ENCODE data around the gene SLC39A11.
"Not testable (repeated sequence)": the region's sequence is repeated elsewhere in the genome, so short reads cannot be mapped to it uniquely, and the experiment has no call there.

The SLC39A11 gene

DNA sequence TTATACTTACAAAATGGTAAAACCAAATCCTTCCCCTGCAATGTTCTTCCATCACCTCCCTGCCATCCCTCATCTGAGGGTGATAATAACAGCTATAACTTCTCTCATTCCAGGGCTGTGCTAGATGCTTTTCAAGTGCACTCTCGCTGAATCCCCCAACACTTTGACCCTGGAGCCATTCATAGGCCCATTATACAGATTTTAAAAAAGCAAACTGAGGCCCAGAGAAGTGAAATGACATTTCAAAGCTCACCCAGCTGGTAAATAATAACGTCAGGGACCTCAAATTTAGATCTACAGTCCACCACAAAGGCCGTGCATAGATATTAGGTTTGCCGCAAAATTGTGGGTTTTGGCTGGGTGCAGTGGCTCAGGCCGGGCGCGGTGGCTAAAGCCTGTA, 378.8 kb downstream of the SLC39A11 start:
- in situ Hi-C loops (cut with HindIII; ENCODE audit: low pct_ligation_motif_present, low pct_unique_long_range_greater_than_20kb, low sequenced_read_pairs), result no loop called here
- DNase-seq, result no peak

DNA sequence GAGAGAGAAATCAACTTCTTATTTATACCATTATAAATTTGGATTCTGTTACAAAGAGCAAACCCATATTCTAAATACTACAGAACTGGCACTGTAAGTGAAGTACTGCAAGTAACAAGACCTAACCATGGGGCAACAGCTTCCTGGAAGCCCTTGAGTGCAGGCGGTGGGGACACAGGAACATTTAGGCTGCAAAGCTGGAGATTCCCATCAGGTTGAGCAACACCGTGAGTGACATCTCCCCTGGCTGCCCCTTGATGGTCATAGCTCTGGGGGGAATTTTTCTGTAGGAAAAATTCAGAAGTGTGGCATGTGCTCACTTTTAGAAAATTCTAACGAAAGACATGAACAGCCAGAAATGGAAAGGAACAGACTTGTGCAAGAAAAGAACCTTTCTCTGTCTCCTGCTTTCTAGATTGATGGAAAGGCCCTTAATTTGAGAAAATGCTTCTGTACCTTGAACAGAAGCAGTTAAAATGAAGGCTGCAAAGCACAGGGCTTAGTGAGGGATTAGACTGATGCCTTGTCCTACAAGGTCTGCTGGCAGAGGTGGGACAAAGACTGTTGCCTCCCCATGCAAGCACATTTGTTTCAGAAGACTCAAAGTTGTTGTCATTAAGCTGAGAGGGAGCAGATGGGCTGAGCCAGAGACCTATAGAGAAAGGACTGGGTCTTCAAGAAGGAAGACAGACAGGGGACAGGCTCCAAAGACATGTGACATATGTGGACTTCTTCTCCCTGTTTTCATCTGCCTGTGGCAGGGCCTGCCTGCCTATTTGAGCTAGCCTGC, 380.8 kb downstream of the SLC39A11 start:
- no peak for DNase-seq
- in situ Hi-C loops (cut with HindIII; ENCODE audit: low pct_ligation_motif_present, low pct_unique_long_range_greater_than_20kb, low sequenced_read_pairs), result no loop called here

DNA sequence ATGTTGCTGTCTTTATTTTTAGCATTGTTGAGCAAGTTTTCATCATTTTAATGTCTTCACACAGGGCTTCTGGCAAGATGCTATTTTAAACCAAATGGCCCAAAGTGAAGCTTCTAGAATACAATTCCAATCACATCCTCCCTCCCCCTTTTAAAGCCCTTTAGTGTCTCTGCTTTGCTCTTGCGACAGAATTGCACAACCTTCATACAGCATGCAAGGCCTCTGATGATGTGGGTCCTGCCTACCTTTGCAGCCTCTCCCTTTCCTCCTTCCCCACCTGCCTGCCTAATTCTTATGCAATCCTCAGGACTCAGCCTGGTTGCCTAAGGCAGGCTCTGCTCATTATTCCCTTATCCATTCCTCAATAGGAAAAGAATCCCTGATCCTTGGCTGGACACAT, 381.7 kb downstream of the SLC39A11 start:
- DNase-seq, result no peak
- in situ Hi-C loops (cut with HindIII; ENCODE audit: low pct_ligation_motif_present, low pct_unique_long_range_greater_than_20kb, low sequenced_read_pairs), result no loop called here

DNA sequence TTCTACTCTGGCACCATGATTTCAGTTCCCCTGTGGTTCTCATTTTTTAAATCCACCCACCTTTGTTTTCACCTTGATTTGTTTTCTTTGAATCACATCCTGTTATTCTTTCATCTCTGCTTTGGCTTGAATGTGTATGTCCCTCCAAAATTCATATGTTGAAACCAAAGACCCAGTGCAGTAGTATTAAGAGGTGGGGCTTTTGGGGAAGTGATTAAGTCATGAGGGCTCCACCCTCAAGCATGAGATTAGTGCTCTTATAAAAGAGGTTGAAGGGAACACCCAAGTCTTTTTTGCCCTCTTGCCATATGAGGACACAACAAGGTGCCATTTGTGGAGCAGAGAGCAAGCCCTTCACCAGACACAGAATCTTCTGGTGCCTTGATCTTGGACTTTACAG, 382.3 kb downstream of the SLC39A11 start:
- in situ Hi-C loops (cut with HindIII; ENCODE audit: low pct_ligation_motif_present, low pct_unique_long_range_greater_than_20kb, low sequenced_read_pairs), result no loop called here
- DNase-seq, result no peak

DNA sequence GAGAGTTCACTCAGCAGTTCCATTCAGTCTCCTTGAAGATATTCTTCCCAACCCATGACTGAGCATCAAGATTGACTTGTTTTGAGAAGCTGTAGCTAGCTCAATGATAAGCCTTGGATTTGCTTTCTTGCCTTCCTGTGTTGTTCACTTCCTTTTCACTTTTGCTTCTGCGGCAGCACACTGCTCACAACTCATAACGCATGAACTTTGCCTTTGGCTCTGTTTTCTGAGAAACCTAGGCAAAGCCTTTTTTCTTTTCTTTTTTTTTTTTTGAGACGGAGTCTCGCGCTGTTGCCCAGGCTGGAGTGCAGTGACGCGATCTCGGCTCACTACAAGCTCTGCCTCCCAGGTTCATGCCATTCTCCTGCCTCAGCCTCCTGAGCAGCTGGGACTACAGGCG, 383.8 kb downstream of the SLC39A11 start:
- DNase-seq; in situ Hi-C loops (cut with HindIII; ENCODE audit: low pct_ligation_motif_present, low pct_unique_long_range_greater_than_20kb, low sequenced_read_pairs): not testable (repeated sequence)

DNA sequence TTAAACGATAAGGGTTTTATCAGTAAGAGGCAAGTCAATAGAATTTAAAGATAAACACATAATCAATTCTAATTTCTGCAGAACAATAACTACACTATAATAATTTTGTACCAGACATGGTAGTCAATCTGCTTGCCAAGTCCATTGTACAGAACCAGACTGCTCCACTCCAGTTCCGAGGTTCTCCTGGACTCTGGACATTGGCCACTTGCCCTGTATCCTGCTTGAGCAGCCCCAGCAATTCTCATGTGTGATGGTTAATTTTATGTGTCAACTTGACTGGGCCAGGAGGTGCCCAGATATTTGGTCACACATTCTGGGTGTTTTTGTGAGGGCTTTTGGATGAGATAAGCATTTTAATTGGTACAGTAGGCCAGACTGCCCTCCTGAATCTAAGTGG, 384.6 kb downstream of the SLC39A11 start:
- in situ Hi-C loops (cut with HindIII; ENCODE audit: low pct_ligation_motif_present, low pct_unique_long_range_greater_than_20kb, low sequenced_read_pairs), result no loop called here
- no peak for DNase-seq

DNA sequence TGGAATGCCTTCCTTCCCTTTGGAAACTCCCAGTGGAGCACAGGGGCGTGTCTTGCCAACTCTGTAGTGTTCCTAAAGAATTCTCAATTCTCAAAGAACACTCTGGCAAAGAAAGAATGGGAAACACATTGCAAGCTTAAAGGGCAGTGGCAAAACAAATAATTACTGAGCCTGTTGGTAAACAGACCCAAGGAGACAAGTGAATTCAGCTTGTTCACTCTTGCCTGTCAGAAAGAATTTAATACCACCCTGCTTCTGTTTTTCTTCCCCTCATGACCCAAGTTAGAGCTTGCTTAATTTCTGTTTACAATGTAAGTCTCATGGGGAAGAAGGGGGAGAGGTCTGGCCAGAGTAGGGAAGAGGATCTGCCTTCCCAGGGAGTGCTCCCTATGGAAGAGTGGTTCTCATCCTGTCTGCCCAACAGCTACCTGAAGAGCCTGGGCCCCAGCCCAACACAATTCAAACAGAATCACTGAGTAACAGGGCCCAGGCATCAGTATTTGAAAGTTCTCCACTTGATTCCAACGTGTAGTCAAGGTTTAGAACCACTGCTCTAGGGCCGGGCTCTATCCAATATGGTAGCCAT, 386.0 kb downstream of the SLC39A11 start:
- DNase-seq, result no peak
- in situ Hi-C loops (cut with HindIII; ENCODE audit: low pct_ligation_motif_present, low pct_unique_long_range_greater_than_20kb, low sequenced_read_pairs), result no loop called here

DNA sequence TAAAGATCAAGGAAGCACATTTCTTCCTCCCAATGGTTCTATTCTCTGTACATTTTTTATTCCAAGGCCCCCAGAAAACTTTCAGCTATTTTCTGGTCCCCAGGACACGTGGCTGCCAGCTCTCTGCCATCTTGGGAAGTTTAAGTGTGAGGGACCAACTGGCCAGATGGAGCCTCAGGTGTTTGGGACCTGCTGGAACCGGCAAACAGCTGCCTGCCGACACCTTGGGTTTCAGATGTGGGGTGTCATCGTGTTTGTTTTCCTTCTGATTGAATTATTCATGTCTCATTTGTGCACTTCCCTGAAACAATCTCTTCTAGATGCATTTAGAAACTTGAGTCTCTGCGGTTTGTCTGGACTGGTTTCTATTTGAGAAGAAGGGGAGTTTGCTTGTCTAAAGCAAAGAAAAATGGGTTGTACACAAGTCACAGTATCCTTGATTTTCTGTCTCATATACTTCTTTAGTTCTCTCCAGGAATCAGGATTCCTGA, 386.5 kb downstream of the SLC39A11 start:
- DNase-seq, result no peak
- in situ Hi-C loops (cut with HindIII; ENCODE audit: low pct_ligation_motif_present, low pct_unique_long_range_greater_than_20kb, low sequenced_read_pairs), result no loop called here

DNA sequence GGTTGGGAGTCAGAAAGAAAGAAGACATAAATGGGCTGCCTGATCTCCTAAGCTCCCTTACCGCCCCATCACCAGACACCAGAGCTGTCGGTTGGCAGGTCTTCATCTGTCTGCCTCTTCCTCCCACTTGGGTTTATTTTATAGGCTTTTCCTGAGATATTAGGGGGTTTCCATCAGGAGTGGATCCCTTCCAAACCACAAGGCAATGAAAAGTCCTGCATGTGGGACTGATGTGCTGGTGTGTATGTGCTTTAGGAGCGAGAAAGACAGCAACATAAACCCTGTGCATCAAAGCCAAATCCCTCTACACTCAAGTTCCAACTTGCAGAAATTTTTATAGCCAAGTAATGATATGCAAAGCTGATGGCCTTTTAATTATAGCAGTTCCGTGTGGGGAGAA, 389.5 kb downstream of the SLC39A11 start:
- in situ Hi-C loops (cut with HindIII; ENCODE audit: low pct_ligation_motif_present, low pct_unique_long_range_greater_than_20kb, low sequenced_read_pairs), result no loop called here
- no peak for DNase-seq

DNA sequence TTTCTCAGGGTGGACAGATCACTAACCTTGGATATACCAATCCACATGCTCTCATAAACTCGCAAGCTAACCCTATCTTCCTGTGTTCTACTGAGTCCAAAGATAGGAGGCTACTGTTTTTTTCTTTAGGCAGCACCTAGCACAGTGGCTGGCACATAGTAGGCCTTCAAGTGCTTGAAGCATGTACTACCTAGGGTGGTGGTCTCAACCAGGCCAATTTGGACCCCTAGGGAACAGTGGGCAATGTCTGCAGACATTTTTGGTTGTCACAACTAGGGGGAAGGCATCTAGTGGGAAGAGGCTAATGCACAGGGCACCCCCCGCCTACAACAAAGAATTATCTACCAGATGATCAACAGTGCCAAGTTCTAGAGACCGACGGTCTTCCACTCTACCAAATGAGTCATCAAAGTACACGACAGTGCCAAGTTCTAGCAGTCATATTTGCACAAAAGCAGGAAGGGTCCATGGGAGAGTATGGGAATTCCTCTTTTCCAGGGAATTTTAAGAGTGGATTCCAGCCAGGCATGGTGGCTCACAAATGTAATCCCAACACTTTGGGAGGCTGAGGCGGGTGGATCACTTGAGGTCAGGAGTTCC, 390.3 kb downstream of the SLC39A11 start:
- in situ Hi-C loops (cut with HindIII; ENCODE audit: low pct_ligation_motif_present, low pct_unique_long_range_greater_than_20kb, low sequenced_read_pairs), result no loop called here
- DNase-seq, result peak; percentile 86

DNA sequence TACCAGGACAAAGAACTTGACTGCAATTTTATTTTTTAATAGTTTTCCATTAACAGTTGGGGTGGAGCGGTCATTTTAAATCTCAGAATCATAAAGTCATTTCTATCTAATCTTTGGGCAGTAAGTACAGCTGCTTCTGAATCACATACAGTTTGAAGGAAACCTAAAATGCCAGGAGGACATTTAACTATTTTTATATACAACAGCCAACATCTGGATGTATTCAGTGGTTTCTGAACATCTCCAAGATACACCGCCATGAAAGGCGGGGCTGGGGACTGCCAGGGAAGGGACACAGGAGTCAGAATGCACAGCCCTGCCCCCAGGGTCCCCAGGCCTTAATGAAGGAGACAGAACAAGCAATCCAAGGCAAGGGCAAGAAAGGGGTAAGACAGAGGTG, 392.3 kb downstream of the SLC39A11 start:
- in situ Hi-C loops (cut with HindIII; ENCODE audit: low pct_ligation_motif_present, low pct_unique_long_range_greater_than_20kb, low sequenced_read_pairs), result no loop called here
- DNase-seq, result no peak

DNA sequence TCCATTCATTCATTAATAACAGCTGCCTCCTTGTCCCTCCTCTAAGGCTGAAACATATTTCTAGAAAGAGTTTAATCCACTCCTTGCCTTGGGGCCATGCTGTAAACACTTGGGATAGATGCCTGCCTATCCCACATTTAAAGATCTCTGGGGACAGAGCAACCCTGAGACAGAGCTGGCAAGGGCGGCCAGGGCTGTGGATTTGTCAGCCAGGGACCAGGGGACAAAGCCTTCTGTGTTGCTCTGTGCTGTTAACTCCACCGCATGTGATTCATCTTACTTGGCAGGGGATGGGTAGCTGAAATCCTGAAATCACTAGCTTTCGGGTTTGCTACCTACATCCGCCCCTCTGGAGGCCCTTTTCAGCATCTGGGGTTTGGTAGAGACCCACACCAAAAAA, 392.9 kb downstream of the SLC39A11 start:
- no peak for DNase-seq

DNA sequence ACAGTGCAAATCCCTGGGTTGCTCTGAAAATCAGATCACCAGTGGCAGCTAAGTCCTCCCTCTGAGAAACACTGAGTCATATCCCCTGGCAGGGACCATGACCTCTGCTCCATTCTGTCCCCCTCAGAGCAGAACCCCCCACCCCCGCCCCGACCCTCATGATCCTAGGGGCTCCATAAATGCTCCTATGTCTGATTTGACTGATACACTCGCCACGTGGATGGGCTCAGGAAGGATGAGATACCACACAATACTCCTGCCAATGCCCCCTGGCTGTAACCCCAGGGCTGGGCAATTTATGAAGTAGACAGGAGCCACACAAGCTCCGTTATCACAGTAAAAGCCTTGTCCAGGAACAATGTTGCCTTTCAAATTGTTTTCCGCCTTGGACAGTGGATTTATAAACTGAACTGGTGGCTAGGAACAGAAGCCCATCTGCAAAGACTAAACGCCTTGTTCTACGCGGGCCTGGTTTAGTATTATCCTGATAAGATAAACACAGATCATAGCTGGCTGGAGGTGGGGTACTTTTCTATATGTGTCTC, 394.8 kb downstream of the SLC39A11 start:
- DNase-seq, result no peak
- in situ Hi-C loops (cut with HindIII; ENCODE audit: low pct_ligation_motif_present, low pct_unique_long_range_greater_than_20kb, low sequenced_read_pairs), result no loop called here

More for the DNA sequence above, 392.9 kb downstream of the SLC39A11 start:
- in situ Hi-C loops (cut with HindIII; ENCODE audit: low pct_ligation_motif_present, low pct_unique_long_range_greater_than_20kb, low sequenced_read_pairs), result no loop called here

DNA sequence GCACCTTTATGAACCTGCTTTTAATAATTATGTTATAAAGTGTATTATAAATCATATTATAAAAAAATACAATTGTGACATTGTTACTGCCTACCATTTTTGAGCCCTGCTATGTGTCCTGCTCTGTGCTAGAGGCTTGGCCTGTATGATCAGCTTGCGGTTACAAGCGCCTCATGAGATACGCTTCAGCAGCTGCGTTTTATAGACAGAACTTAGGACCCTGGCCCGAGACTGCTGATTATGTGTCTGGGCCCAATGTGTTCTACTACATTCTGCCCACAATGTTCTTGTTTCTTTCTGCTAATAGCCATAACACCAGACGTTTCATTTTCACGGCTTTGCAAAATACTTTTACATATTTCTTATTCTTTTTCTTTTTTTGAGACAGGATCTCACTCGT, 395.8 kb downstream of the SLC39A11 start:
- in situ Hi-C loops (cut with HindIII; ENCODE audit: low pct_ligation_motif_present, low pct_unique_long_range_greater_than_20kb, low sequenced_read_pairs), result no loop called here
- DNase-seq, result no peak

DNA sequence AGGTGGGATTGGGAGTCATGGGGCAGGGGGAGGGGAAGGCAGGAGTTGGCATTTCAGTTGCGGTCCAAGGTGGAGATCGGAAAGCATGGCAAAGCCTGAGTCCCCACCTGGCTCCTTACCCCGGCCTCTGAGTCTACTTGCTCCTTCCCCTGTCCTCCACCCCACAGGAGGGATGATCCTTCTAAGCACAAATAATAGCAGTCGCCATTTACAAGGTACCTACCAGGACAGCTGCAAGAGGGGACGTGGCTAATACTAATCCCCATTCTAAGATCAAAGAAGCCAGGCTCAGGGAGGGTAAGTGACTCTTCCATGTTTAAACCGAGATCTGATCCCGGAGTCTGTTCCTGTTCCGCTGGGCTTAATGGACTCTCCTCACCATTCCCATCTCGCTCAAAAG, 396.3 kb downstream of the SLC39A11 start:
- DNase-seq, result no peak
- in situ Hi-C loops (cut with HindIII; ENCODE audit: low pct_ligation_motif_present, low pct_unique_long_range_greater_than_20kb, low sequenced_read_pairs), result no loop called here

DNA sequence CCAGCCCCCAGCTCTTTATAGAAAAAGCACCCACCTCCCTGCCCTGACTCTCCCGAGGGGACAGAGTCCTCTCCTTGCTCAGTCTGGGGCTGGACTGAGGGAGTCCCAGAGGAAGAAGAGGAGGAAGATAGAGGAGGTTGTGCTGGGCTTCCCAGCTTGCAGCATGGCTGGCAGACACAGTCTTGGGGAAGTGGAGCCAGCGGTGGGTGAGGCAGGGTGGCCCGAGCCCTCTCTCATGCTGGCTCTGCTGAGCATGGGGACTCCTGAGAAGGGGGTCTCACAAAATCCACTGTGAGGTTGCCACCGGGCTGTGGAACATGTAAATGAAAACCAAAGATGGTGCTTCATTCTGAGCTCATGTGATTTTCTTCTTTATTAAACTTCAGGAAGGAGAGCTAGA, 398.5 kb downstream of the SLC39A11 start:
- DNase-seq, result no peak
- in situ Hi-C loops (cut with HindIII; ENCODE audit: low pct_ligation_motif_present, low pct_unique_long_range_greater_than_20kb, low sequenced_read_pairs), result no loop called here

DNA sequence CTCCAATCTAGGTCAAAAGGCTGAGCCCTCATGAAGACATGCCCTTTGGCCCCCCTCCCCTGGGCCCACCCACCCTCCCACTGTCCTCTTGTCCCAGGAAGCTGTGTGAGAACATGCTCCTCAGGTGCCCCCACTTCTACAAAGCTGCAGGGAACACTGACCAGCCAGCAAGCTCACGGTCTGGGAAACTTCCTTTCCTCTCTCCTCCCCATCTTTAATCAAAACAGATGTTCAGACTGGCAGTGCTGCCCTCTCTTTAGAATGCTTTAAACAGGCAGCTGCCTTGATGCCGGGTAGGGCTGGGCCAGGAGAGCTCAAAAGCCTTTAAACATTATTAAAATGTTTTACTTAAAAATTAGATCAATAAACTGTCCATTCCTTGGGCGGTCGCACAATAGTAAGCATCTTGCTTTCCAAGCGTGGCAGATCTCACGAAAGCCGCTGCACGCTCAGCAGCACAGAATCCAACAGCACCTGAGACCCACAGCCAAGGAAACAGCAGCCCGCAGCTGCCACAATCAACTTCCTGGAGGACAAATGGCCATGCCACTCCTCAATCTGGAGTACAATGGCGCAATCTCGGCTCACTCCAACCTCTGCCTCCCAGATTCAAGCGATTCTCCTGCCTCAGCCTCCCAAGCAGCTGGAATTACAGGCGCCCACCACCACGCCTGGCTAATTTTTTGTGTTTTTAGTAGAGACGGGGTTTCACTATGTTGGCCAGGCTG, 399.2 kb downstream of the SLC39A11 start:
- in situ Hi-C loops (cut with HindIII; ENCODE audit: low pct_ligation_motif_present, low pct_unique_long_range_greater_than_20kb, low sequenced_read_pairs), result no loop called here
- no peak for DNase-seq

DNA sequence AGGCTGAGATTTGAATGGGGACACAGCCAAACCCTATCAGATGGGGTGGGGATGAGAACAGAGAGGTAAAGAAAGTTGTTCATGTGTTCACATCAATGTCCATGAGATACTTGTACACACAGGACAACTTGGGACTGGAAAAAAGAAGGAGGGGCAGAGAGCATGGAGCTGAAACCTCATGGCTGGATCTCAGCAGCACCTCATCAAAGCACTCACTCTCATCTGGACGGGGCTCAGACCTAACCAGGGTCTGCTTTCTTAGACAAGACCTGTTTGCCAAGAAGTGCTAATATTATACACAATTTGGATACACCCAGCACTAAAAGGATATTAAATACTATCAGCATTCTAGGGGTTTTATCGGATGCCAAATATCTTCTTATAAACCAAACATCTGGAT, 399.8 kb downstream of the SLC39A11 start:
- in situ Hi-C loops (cut with HindIII; ENCODE audit: low pct_ligation_motif_present, low pct_unique_long_range_greater_than_20kb, low sequenced_read_pairs), result no loop called here
- no peak for DNase-seq

DNA sequence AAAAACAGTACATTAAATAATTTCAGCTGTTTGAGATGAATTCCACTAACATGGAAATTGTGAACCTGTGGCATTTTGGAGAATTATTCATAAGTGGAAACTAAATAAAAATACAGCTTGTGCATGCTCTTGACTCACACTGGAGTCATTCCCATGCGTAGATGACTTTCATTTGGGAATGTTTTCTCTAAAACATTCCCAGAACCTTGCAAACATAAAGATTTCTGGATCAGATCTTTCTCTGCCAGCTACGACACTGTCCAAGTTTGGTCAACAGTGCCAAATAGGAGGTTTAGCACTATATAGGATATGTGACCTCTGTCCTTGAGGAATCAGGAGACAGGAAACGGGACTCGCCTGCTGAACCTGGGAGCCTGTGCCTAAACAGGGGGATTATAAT, 400.9 kb downstream of the SLC39A11 start:
- no peak for DNase-seq
- in situ Hi-C loops (cut with HindIII; ENCODE audit: low pct_ligation_motif_present, low pct_unique_long_range_greater_than_20kb, low sequenced_read_pairs), result no loop called here

All from ACHN (cell line).